ENCODE measurements around the gene HADHB.

HADHB gene

GRCh38 chr2:26203906-26204305 lies 40.8 kb upstream of the HADHB start:
- peaks cover 10% of the 10 kb centered on the region for H3K4me1 Mint-ChIP-seq
- H3K4me3 Mint-ChIP-seq = no peak overlapping the region
- peaks cover 65% of the 10 kb centered on the region for H3K36me3 Mint-ChIP-seq (ENCODE audit: low read depth)
- DNase-seq = no peak
- no peaks in the 10 kb centered on the region for H3K27me3 Mint-ChIP-seq (ENCODE audit: low read depth, poor library complexity)
- no peaks in the 10 kb centered on the region for H3K9me3 Mint-ChIP-seq
- TF ChIP-seq, protein P1, sequence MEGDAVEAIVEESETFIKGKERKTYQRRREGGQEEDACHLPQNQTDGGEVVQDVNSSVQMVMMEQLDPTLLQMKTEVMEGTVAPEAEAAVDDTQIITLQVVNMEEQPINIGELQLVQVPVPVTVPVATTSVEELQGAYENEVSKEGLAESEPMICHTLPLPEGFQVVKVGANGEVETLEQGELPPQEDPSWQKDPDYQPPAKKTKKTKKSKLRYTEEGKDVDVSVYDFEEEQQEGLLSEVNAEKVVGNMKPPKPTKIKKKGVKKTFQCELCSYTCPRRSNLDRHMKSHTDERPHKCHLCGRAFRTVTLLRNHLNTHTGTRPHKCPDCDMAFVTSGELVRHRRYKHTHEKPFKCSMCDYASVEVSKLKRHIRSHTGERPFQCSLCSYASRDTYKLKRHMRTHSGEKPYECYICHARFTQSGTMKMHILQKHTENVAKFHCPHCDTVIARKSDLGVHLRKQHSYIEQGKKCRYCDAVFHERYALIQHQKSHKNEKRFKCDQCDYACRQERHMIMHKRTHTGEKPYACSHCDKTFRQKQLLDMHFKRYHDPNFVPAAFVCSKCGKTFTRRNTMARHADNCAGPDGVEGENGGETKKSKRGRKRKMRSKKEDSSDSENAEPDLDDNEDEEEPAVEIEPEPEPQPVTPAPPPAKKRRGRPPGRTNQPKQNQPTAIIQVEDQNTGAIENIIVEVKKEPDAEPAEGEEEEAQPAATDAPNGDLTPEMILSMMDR (IDR thresholded peaks at IDR 0.05) = no peak
- H3K27ac Mint-ChIP-seq = no peak overlapping the region

DNA sequence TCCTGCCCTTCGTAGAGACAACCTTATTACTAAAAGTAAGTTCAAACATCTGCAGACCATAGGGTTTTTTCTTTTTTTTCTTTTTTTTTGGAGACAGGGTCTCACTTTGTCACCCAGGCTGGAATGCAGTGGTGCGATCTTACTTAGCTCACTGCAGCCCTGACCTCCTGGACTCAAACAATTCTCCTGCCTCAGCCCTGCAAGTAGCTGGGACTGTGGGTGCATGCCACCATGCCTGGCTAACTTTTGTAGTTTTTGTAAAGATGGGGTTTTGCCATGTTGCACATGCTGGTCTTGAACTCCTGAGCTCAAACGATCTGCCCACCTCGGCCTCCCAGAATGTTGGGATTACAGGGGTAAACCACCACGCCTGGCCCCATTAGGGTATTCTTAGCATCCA lies 32.7 kb upstream of the HADHB start:
- Mint-ChIP-seq H3K27ac (no peak overlapping the region), H3K27me3 (ENCODE audit: low read depth, poor library complexity) (no peaks in the 10 kb centered on the region), H3K9me3 (peaks cover 6% of the 10 kb centered on the region), H3K4me3 (no peak overlapping the region), H3K36me3 (ENCODE audit: low read depth) (peaks cover 52% of the 10 kb centered on the region), H3K4me1 (no peaks in the 10 kb centered on the region)
- no peak for DNase-seq
- TF ChIP-seq, protein P1 (IDR thresholded peaks at IDR 0.05) = no peak

- H3K36me3 Mint-ChIP-seq (ENCODE audit: low read depth) = peaks cover 73% of the 10 kb centered on the region
- peaks cover 22% of the 10 kb centered on the region for H3K9me3 Mint-ChIP-seq
- H3K4me1 Mint-ChIP-seq = no peaks in the 10 kb centered on the region
- H3K27ac Mint-ChIP-seq = no peak overlapping the region
- no peak for DNase-seq
- TF ChIP-seq, protein P1 (IDR thresholded peaks at IDR 0.05) = no peak
- no peak overlapping the region for H3K4me3 Mint-ChIP-seq
- H3K27me3 Mint-ChIP-seq (ENCODE audit: low read depth, poor library complexity) = no peaks in the 10 kb centered on the region
Measured at GRCh38 chr2:26214759-26215158, 30.0 kb upstream of the HADHB start.

- no peak overlapping the region for H3K27ac Mint-ChIP-seq
- H3K36me3 Mint-ChIP-seq (ENCODE audit: low read depth) = peaks cover 74% of the 10 kb centered on the region
- DNase-seq = no peak
- no peak overlapping the region for H3K4me3 Mint-ChIP-seq
- TF ChIP-seq, protein P1 (IDR thresholded peaks at IDR 0.05) = no peak
- no peaks in the 10 kb centered on the region for H3K4me1 Mint-ChIP-seq
- peaks cover 22% of the 10 kb centered on the region for H3K9me3 Mint-ChIP-seq
- no peaks in the 10 kb centered on the region for H3K27me3 Mint-ChIP-seq (ENCODE audit: low read depth, poor library complexity)
Measured at GRCh38 chr2:26215833-26216232, 28.9 kb upstream of the HADHB start.

DNA sequence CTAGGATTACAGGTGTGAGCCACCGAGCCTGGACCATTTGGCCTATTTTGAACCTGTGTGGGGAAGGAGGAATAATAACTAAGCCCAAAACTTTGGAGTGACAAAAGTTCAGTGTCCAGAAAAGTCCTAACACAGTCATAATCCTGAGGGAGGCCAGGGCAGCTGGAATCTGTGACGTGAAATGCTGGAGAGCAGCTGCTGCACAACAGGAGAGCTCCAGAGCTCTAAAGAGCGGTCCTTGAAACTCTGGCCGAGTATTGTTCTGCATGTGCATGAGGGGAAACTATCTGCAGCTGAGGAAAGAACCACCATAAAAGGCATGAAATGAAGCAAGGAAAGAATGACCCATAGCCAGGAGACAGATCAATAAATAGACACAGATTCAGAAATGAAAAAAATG lies 28.2 kb upstream of the HADHB start:
- H3K4me1 Mint-ChIP-seq = no peaks in the 10 kb centered on the region
- H3K36me3 Mint-ChIP-seq (ENCODE audit: low read depth) = peaks cover 72% of the 10 kb centered on the region
- no peaks in the 10 kb centered on the region for H3K27me3 Mint-ChIP-seq (ENCODE audit: low read depth, poor library complexity)
- no peak overlapping the region for H3K4me3 Mint-ChIP-seq
- DNase-seq = no peak
- no peak overlapping the region for H3K27ac Mint-ChIP-seq
- H3K9me3 Mint-ChIP-seq = peaks cover 22% of the 10 kb centered on the region
- TF ChIP-seq, protein P1 (IDR thresholded peaks at IDR 0.05) = no peak

GRCh38 chr2:26217720-26218119 lies 27.0 kb upstream of the HADHB start:
- Mint-ChIP-seq H3K27ac (no peak overlapping the region), H3K27me3 (ENCODE audit: low read depth, poor library complexity) (no peaks in the 10 kb centered on the region), H3K4me3 (no peak overlapping the region), H3K9me3 (peaks cover 22% of the 10 kb centered on the region), H3K4me1 (no peaks in the 10 kb centered on the region), H3K36me3 (ENCODE audit: low read depth) (peaks cover 65% of the 10 kb centered on the region)
- no peak for DNase-seq
- TF ChIP-seq, protein P1 (IDR thresholded peaks at IDR 0.05) = no peak
